Loucy (cell line): ENCODE data around the gene HSD17B12.

Source experiments
- CTCF ChIP-seq: fragments of 200-600 bp; sonication (generic); conservative IDR thresholded peaks from 2 replicates; pipeline ENCODE4 v1.5.1; 2014; ENCODE audit warnings: mild to moderate bottlenecking, antibody characterized with exemption, low read length
- EZH2phosphoT487 ChIP-seq: fragments of 200-600 bp; IDR thresholded peaks from 2 replicates; pipeline ENCODE4 v1.6.1; 2018; ENCODE audit warnings: antibody characterized with exemption, mild to moderate bottlenecking, moderate library complexity, borderline replicate concordance

GRCh38 chr11:43899094-43899493 is 218.6 kb downstream of the HSD17B12 start:
- TF ChIP-seq CTCF, result no peak
- no peak for TF ChIP-seq EZH2phosphoT487
